Naive thymus-derived CD4-positive, alpha-beta T cell (primary cell): ENCODE results near the gene COQ10B. TPM values are rescaled to one million over a fixed set of nuclear protein-coding genes. Genes with fewer than 3 reads are reported as not detected.

Experiments used
- ATAC-seq: fragments of 150-1000 bp; cut with Tn5 transposase; 2 replicates; pipeline ENCODE4 v1.10.0; 2021; ENCODE audit warnings: mild to moderate bottlenecking, moderate library complexity
- CTCF ChIA-PET: fragments of 350-600 bp; sonication (Branson Sonifier 250); formaldehyde crosslinking; loops from one replicate; lab custom pipeline; 2021; ENCODE audit warnings: antibody characterized with exemption; lab: Charles Lee
- POLR2A ChIA-PET: fragments of 350-600 bp; sonication (Branson Sonifier 250); formaldehyde crosslinking; loops from one replicate; lab custom pipeline; 2021; ENCODE audit warnings: antibody characterized with exemption, inconsistent platforms; lab: Charles Lee
- DNase-seq, 9 donors: peaks; one replicate each; pipeline versions ENCODE4 v3.0.0 to v3.0.0-alpha.2; 2020 to 2022; ENCODE audit warnings: mixed read lengths in 1 of 9
- H3K27ac ChIP-seq: one replicate; pipeline ENCODE4 v1.7.0; 2013; ENCODE audit warnings: mild to moderate bottlenecking, low read depth, low read length, moderate library complexity
- H3K27me3 ChIP-seq, 2 donors: one replicate each; pipeline ENCODE4 v1.7.0; 2013; ENCODE audit warnings: low read length in 2 of 2, mild to moderate bottlenecking in 2 of 2, moderate library complexity in 2 of 2; ENCODE audit not compliant: control insufficient read depth in 2 of 2, insufficient read depth in 2 of 2
- H3K36me3 ChIP-seq, 3 experiments: 1 replicate in 2 of 3; 2 replicates in 1 of 3; pipeline ENCODE4 v1.7.0; 2013; ENCODE audit warnings: low read length in 3 of 3, mild to moderate bottlenecking in 3 of 3, moderate library complexity in 1 of 3; ENCODE audit not compliant: insufficient read depth in 3 of 3, control insufficient read depth in 2 of 3
- H3K4me1 ChIP-seq, 2 donors: one replicate each; pipeline ENCODE4 v1.7.0; 2013; ENCODE audit warnings: low read length in 2 of 2, mild to moderate bottlenecking in 2 of 2, moderate library complexity in 1 of 2; ENCODE audit not compliant: control insufficient read depth in 2 of 2, insufficient read depth in 2 of 2
- H3K4me3 ChIP-seq: 2 replicates; pipeline ENCODE4 v1.7.0; 2013; ENCODE audit warnings: mild to moderate bottlenecking, low read length
- H3K9me3 ChIP-seq, 3 experiments: 1 replicate in 2 of 3; 2 replicates in 1 of 3; pipeline ENCODE4 v1.7.0; 2013; ENCODE audit warnings: low read length in 3 of 3; ENCODE audit not compliant: control insufficient read depth in 2 of 3
- H3K27ac Mint-ChIP-seq, 9 donors: one replicate each; pipeline ENCODE4 v1.8.0; 2020 to 2022; ENCODE audit warnings: mixed read lengths in 9 of 9, mild to moderate bottlenecking in 8 of 9, moderate library complexity in 5 of 9, inconsistent platforms in 2 of 9
- H3K27me3 Mint-ChIP-seq, 5 donors: one replicate each; pipeline ENCODE4 v1.8.0; 2021 to 2022; ENCODE audit warnings: mixed read lengths in 5 of 5, mild to moderate bottlenecking in 1 of 5
- H3K36me3 Mint-ChIP-seq, 5 donors: one replicate each; pipeline ENCODE4 v1.8.0; 2020 to 2022; ENCODE audit warnings: mixed read lengths in 5 of 5, mild to moderate bottlenecking in 3 of 5, inconsistent platforms in 1 of 5
- H3K4me1 Mint-ChIP-seq, 7 donors: one replicate each; pipeline ENCODE4 v1.8.0; 2020 to 2022; ENCODE audit warnings: mixed read lengths in 7 of 7, mild to moderate bottlenecking in 3 of 7, inconsistent platforms in 1 of 7
- H3K4me3 Mint-ChIP-seq, 10 donors: one replicate each; pipeline ENCODE4 v1.8.0; 2020 to 2022; ENCODE audit warnings: mild to moderate bottlenecking in 10 of 10, mixed read lengths in 10 of 10, moderate library complexity in 6 of 10, inconsistent platforms in 2 of 10
- H3K9me3 Mint-ChIP-seq, 11 donors: one replicate each; pipeline ENCODE4 v1.8.0; 2020 to 2022; ENCODE audit warnings: mixed read lengths in 11 of 11, mild to moderate bottlenecking in 4 of 11, inconsistent platforms in 1 of 11, moderate library complexity in 1 of 11
- intact Hi-C, 2 donors: fragments of 100-400 bp; cut with micrococcal nuclease; formaldehyde crosslinking; loops; one replicate each; pipeline ENCODE4 v1.15.1; 2023
- polyA plus RNA-seq, 2 donors: library from polyadenylated mRNA; unstranded; fragments of 300-500 nt; fragmentation: Illumina TruSeq; gene quantifications; one replicate each; pipeline ENCODE4 v1.2.3, GENCODE V29; 2021
- total RNA-seq, 6 experiments: library from RNA in 5 of 6; stranded (reverse) in 5 of 6; gene quantifications; 1 replicate in 5 of 6; 2 replicates in 1 of 6; pipeline ENCODE4 v1.2.3 and lab custom pipeline; 2021 to 2026

Gene COQ10B
- total and polyA plus RNA-seq, 7 experiments from 2014 or later: 22.9 to 57.2 (median 31.9) TPM

DNA sequence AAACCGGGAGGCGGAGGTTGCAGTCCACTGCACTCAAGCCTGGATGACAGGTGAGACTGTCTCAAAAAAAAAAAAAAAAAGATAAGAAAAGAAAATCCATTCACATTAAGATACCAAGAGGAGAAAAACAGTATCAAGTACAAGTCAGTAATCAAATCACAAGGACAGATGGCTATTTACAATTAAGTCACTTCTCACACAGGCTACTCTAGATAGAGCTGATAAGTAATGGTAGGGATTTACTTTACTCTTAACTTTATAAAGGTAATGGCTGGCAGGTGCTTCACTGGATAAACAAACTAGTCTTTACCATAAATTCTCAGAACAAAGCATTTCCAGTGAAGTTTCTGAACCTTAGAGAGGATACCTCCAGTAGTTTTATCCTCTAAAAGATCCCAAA is 30.0 kb upstream of the COQ10B start:
- Mint-ChIP-seq H3K4me1 (peaks cover 32 to 74% (median 60%) of the 10 kb centered on the region in 7 donors), H3K27ac (peak overlapping the region in 1 of 9 donors; percentile 84)
- H3K4me3 ChIP-seq: no peak overlapping the region

GRCh38 chr2:197425550-197425949 is 27.8 kb upstream of the COQ10B start:
- Histone ChIP-seq H3K36me3 (peaks cover 4 to 34% (median 16%) of the 10 kb centered on the region in 3 experiments), H3K27ac (peak overlapping the region; percentile 44), H3K27me3 (no peaks in the 10 kb centered on the region), H3K9me3 (no peaks in the 10 kb centered on the region), H3K4me3 (no peak overlapping the region), H3K4me1 (peaks cover 34 to 48% of the 10 kb centered on the region in 2 donors)
- ATAC-seq: peak; percentile 18
- intact Hi-C loops: loop anchor here in 1 of 2 donors (5.0 kb wide), 1 partner anchor 37 kb away; no protein-coding TSS in a partner anchor
- Mint-ChIP-seq H3K27me3 (no peaks in the 10 kb centered on the region), H3K27ac (peak overlapping the region in 8 of 9 donors; percentile 30 to 88 (median 59)), H3K4me3 (peak overlapping the region; percentile 3 to 99 (median 66)), H3K4me1 (peaks cover 53 to 85% (median 74%) of the 10 kb centered on the region in 7 donors), H3K9me3 (no peaks in the 10 kb centered on the region), H3K36me3 (peaks cover 0 to 18% (median 14%) of the 10 kb centered on the region in 5 donors)
- DNase-seq: no peak
- POLR2A ChIA-PET: interaction anchor here (1.5 kb wide), 1 partner anchor 10 kb away, joined by 5 read pairs; the partner anchor contains the start of gene SF3B1
- CTCF ChIA-PET: no interaction called here

More for the DNA sequence above, 30.0 kb upstream of the COQ10B start:
- no peak for DNase-seq
- peak overlapping the region in 2 of 10 donors; percentile 19 to 48 for H3K4me3 Mint-ChIP-seq
- no peaks in the 10 kb centered on the region for H3K27me3 Mint-ChIP-seq
- peaks cover 4 to 50% (median 34%) of the 10 kb centered on the region in 3 experiments for H3K36me3 ChIP-seq
- H3K4me1 ChIP-seq: peaks cover 21 to 30% of the 10 kb centered on the region in 2 donors
- H3K9me3 ChIP-seq: no peaks in the 10 kb centered on the region
- ATAC-seq: no peak
- no peak overlapping the region for H3K27ac ChIP-seq
- H3K36me3 Mint-ChIP-seq: peaks cover 0 to 22% (median 10%) of the 10 kb centered on the region in 5 donors
- intact Hi-C loops: loop anchor here in 1 of 2 donors (5.0 kb wide), 1 partner anchor 34 kb away; no protein-coding TSS in a partner anchor
- no peaks in the 10 kb centered on the region for H3K27me3 ChIP-seq
- POLR2A ChIA-PET: interaction anchor here (1.0 to 2.5 kb wide), 2 partner anchors 10 to 12 kb away, joined by 4 to 6 read pairs; partner anchors contain the start of gene SF3B1
- H3K9me3 Mint-ChIP-seq: no peaks in the 10 kb centered on the region
- CTCF ChIA-PET: interaction anchor here (0.6 kb wide), 1 partner anchor 1275 kb away, joined by 4 read pairs; no protein-coding TSS in a partner anchor

DNA sequence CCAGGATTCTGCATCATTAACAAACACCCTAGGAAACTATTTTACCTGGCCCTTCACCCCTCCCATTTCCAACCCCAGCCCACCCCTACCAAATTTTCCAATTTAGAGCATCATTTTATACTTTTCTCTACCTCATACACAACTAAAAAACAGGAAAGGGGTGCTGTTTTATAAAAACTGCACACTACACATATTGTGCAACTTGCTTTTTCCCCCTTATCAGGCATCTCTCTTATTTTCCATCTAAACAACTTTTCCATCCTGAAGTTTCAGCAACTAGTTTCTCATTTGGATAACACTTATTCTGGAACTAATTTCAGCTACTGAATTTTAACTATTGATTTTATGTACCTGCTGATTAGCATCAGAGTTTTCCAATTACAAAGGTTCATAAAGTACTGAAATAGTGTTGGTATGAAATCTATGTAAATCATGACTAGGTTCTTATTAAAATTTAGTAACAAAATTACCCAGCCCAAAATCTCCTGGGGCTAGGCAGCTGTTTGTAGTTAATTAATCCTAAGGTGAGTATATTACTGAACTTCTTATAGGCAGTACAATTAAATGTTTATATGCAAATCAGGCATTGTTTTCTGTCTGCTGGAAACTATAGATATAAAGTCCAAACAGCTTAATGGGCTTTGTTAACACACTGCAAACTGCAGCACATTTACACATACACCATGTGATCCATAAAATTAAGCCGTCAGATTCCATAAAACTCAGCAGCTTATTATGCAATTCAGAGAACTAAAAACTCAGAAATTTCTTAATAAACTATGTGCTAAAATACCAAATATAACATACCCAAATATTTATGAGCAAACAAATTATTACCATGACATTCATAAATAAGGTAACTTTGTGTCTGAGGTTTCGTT is 26.4 kb upstream of the COQ10B start:
- ATAC-seq: no peak
- ChIA-PET POLR2A (no interaction called here), CTCF (no interaction called here)
- Histone ChIP-seq H3K4me3 (no peak overlapping the region), H3K27me3 (no peaks in the 10 kb centered on the region), H3K27ac (peak overlapping the region; percentile 44), H3K9me3 (no peaks in the 10 kb centered on the region), H3K36me3 (peaks cover 0 to 21% (median 10%) of the 10 kb centered on the region in 3 experiments), H3K4me1 (peaks cover 47 to 58% of the 10 kb centered on the region in 2 donors)
- intact Hi-C loops: loop anchor here in 1 of 2 donors (5.0 kb wide), 1 partner anchor 35 kb away; no protein-coding TSS in a partner anchor
- H3K27ac Mint-ChIP-seq: peak overlapping the region in 6 of 9 donors; percentile 1 to 88 (median 68)
- peak overlapping the region in 9 of 10 donors; percentile 18 to 99 (median 71) for H3K4me3 Mint-ChIP-seq
- DNase-seq: no peak
- peaks cover 0 to 22% (median 13%) of the 10 kb centered on the region in 5 donors for H3K36me3 Mint-ChIP-seq
- no peaks in the 10 kb centered on the region for H3K9me3 Mint-ChIP-seq
- peaks cover 64 to 88% (median 78%) of the 10 kb centered on the region in 7 donors for H3K4me1 Mint-ChIP-seq
- H3K27me3 Mint-ChIP-seq: no peaks in the 10 kb centered on the region

DNA sequence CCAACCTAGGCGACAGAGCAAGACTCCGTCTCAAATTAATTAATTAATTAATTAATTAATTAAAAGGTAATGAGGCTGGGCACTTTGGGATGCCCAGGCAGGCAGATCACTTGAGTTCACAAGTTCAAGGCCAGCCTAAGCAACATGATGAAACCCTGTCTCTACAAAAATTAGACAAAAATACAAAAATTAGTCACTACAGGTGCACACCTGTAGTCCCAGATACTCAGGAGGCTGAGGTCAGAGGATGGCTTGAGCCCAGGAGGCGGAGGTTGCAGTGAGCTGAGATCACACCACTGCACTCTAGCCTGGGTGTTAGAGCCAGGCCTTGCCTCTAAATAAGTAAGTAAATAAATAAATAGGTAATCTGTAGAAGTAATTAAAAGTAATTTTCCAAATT is 25.4 kb upstream of the COQ10B start:
- H3K36me3 Mint-ChIP-seq: peaks cover 0 to 22% (median 16%) of the 10 kb centered on the region in 5 donors
- peak overlapping the region in 5 of 9 donors; percentile 13 to 69 (median 32) for H3K27ac Mint-ChIP-seq
- Histone ChIP-seq H3K36me3 (peaks cover 0 to 15% (median 10%) of the 10 kb centered on the region in 3 experiments), H3K4me1 (peaks cover 54 to 68% of the 10 kb centered on the region in 2 donors), H3K9me3 (no peaks in the 10 kb centered on the region), H3K4me3 (no peak overlapping the region), H3K27me3 (no peaks in the 10 kb centered on the region), H3K27ac (no peak overlapping the region)
- POLR2A ChIA-PET: interaction anchor here (0.6 kb wide), 1 partner anchor 357 kb away, joined by 3 read pairs; no protein-coding TSS in a partner anchor
- H3K4me1 Mint-ChIP-seq: peaks cover 73 to 94% (median 89%) of the 10 kb centered on the region in 7 donors
- H3K27me3 Mint-ChIP-seq: no peaks in the 10 kb centered on the region
- DNase-seq (no peak), ATAC-seq (no peak)
- peak overlapping the region in 4 of 10 donors; percentile 88 to 100 (median 98) for H3K4me3 Mint-ChIP-seq
- intact Hi-C loops: loop anchor here in 1 of 2 donors (5.0 kb wide), 1 partner anchor 34 kb away; no protein-coding TSS in a partner anchor
- H3K9me3 Mint-ChIP-seq: no peaks in the 10 kb centered on the region
- CTCF ChIA-PET: no interaction called here

DNA sequence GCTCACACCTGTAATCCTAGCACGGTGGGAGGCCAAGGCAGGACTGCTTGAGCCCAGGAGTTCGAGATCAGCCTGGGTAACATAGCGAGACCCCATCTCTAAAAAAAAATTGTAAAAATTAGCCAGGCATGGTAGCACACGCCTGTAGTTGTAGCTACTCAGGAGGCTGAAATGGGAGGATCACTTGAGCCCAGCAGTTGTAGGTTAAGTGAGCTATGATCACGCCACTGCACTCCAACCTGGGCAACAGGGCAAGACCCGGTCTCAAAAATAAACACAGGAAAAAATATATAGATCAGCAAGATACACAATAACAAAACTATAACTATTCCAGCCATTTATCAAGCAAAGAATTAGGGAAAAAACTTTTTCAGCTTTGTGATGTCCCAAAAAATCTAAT is 21.5 kb upstream of the COQ10B start:
- Mint-ChIP-seq H3K4me3 (peak overlapping the region; percentile 74 to 100 (median 98)), H3K27ac (peak overlapping the region in 7 of 9 donors; percentile 69 to 100 (median 80)), H3K27me3 (peaks cover 0 to 3% (median 0%) of the 10 kb centered on the region in 5 donors), H3K36me3 (peaks cover 0 to 27% (median 15%) of the 10 kb centered on the region in 5 donors), H3K9me3 (peaks cover 0 to 6% (median 0%) of the 10 kb centered on the region in 11 donors), H3K4me1 (peaks cover 55 to 85% (median 75%) of the 10 kb centered on the region in 7 donors)
- no peak for DNase-seq
- Histone ChIP-seq H3K27me3 (no peaks in the 10 kb centered on the region), H3K36me3 (peaks cover 0 to 10% (median 4%) of the 10 kb centered on the region in 3 experiments), H3K27ac (peak overlapping the region; percentile 98), H3K4me1 (peaks cover 42 to 70% of the 10 kb centered on the region in 2 donors), H3K4me3 (peak overlapping the region; percentile 31), H3K9me3 (no peaks in the 10 kb centered on the region)
- intact Hi-C loops: loop anchor here (1.0 to 10.0 kb wide), 8 partner anchors 8 to 1257 kb away; partner anchors contain the start of genes PGAP1 (in 1 of the 2) and STK17B (in 1 of the 2)
- CTCF ChIA-PET: interaction anchor here (1.0 kb wide), 1 partner anchor 21 kb away, joined by 3 read pairs; the partner anchor contains the start of gene COQ10B
- ATAC-seq: no peak
- POLR2A ChIA-PET: interaction anchor here (0.6 to 9.5 kb wide), 6 partner anchors 19 to 162 kb away, joined by 3 to 176 read pairs (median 6); partner anchors contain the start of genes COQ10B, HSPD1 and HSPE1
